Testis (tissue), 2 donors: ENCODE measurements around the gene BAIAP2L1.

Source experiments
- POLR2A ChIP-seq: fragments of 450-650 bp; IDR thresholded peaks from one replicate; pipeline ENCODE4 v1.6.1; 2017; ENCODE audit warnings: antibody characterized with exemption, mild to moderate bottlenecking, moderate library complexity
- TF ChIP-seq, protein P1 (sequence below), 3 experiments: fragments of 450-650 bp in 2 of 3; fragments of 200-600 bp in 1 of 3; sonication (generic) in 1 of 3; IDR thresholded peaks; one replicate each; pipeline ENCODE4 v1.5.1; 2016 to 2019; ENCODE audit warnings: antibody characterized with exemption in 3 of 3, mild to moderate bottlenecking in 2 of 3, moderate library complexity in 1 of 3

DNA sequence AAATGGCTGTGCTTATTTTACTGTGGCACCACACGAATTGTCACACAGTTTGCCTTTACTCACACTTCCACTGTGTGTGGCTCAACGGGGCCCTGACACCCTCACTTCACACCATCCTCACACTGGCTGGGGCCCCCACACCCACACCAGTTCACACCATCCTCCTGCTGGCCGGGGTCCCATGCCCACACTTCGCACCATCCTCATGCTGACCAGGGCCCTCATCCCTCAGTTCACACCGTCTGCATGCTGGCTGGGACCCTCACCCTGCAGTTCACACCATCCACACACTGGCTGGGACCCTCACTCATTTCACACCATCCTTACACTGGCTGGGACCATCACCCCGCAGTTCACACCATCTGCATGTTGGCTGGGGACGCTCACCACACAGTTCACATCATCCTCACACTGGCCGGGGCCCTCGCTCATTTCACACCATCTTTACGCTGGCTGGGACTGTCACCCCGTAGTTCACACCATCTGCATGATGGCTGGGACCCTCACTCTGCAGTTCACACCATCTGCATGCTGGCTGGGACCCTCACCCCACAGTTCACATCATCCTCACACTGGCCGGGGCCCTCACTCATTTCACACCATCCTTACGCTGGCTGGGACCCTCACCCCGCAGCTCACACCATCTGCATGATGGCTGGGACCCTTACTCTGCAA, 83.4 kb downstream of the BAIAP2L1 start:
- TF ChIP-seq, protein P1, sequence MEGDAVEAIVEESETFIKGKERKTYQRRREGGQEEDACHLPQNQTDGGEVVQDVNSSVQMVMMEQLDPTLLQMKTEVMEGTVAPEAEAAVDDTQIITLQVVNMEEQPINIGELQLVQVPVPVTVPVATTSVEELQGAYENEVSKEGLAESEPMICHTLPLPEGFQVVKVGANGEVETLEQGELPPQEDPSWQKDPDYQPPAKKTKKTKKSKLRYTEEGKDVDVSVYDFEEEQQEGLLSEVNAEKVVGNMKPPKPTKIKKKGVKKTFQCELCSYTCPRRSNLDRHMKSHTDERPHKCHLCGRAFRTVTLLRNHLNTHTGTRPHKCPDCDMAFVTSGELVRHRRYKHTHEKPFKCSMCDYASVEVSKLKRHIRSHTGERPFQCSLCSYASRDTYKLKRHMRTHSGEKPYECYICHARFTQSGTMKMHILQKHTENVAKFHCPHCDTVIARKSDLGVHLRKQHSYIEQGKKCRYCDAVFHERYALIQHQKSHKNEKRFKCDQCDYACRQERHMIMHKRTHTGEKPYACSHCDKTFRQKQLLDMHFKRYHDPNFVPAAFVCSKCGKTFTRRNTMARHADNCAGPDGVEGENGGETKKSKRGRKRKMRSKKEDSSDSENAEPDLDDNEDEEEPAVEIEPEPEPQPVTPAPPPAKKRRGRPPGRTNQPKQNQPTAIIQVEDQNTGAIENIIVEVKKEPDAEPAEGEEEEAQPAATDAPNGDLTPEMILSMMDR (IDR thresholded peaks at IDR 0.05), result no peak
- no peak for TF ChIP-seq POLR2A
